Hepatocyte (in vitro differentiated cells): ENCODE results near the gene MFN1.

Experiments used
- EZH2 ChIP-seq: fragments of 200-600 bp; sonication (generic); IDR thresholded peaks from 2 replicates; pipeline ENCODE4 v1.6.1; 2016; ENCODE audit warnings: antibody characterized with exemption, mild to moderate bottlenecking, borderline replicate concordance
- EZH2phosphoT487 ChIP-seq: fragments of 200-600 bp; sonication (generic); IDR thresholded peaks from one replicate; pipeline ENCODE4 v1.6.1; 2018; ENCODE audit warnings: antibody characterized with exemption, mild to moderate bottlenecking, low read depth, moderate library complexity; ENCODE audit not compliant: unreplicated experiment, severe bottlenecking
- TF ChIP-seq, protein P1 (sequence below): fragments of 200-600 bp; sonication (generic); IDR thresholded peaks from 2 replicates; pipeline ENCODE4 v1.5.1; 2016; ENCODE audit warnings: antibody characterized with exemption, mild to moderate bottlenecking; ENCODE audit not compliant: poor library complexity

DNA sequence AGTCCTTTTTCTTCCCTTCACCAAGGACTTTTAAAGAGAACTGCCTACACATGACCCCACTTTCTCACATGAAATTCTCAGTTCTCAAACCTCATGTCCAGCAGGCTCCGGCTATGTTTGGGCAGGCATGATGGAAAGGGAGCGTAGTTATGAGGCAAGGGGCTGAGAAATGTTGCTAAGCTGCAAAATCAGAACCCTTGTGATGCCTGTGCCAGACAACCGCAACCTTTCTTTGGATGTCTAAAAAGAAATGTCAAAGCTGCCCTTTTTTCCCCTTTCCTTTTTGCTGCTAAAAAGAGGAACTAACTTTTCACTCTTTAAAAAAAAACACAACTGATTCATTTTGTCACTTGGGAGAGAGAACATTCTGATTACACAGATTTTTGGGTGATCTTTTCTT, 84.5 kb downstream of the MFN1 start:
- TF ChIP-seq, protein P1, sequence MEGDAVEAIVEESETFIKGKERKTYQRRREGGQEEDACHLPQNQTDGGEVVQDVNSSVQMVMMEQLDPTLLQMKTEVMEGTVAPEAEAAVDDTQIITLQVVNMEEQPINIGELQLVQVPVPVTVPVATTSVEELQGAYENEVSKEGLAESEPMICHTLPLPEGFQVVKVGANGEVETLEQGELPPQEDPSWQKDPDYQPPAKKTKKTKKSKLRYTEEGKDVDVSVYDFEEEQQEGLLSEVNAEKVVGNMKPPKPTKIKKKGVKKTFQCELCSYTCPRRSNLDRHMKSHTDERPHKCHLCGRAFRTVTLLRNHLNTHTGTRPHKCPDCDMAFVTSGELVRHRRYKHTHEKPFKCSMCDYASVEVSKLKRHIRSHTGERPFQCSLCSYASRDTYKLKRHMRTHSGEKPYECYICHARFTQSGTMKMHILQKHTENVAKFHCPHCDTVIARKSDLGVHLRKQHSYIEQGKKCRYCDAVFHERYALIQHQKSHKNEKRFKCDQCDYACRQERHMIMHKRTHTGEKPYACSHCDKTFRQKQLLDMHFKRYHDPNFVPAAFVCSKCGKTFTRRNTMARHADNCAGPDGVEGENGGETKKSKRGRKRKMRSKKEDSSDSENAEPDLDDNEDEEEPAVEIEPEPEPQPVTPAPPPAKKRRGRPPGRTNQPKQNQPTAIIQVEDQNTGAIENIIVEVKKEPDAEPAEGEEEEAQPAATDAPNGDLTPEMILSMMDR = no peak
- TF ChIP-seq EZH2phosphoT487 (no peak), EZH2 (no peak)
